H9 (cell line): Measurements from ENCODE around the gene MEN1. TPM values are rescaled to one million over a fixed set of nuclear protein-coding genes. Genes with fewer than 3 reads are reported as not detected.

Source experiments
- DNase-seq: peaks from one replicate; pipeline ENCODE4 v3.0.0-alpha.2; 2017
- H2AFZ ChIP-seq: one replicate; pipeline ENCODE4 v1.6.1; 2013; ENCODE audit warnings: mild to moderate bottlenecking, low read length, control low read depth, moderate library complexity
- H2AK5ac ChIP-seq: 2 replicates; pipeline ENCODE4 v1.6.1; 2013; ENCODE audit warnings: low read length, control low read depth, mixed read lengths; ENCODE audit not compliant: insufficient read length
- H2BK120ac ChIP-seq: one replicate; pipeline ENCODE4 v1.6.1; 2013; ENCODE audit warnings: low read depth, mild to moderate bottlenecking, low read length, control low read depth, inconsistent platforms; ENCODE audit not compliant: poor library complexity, severe bottlenecking
- H2BK12ac ChIP-seq: 2 replicates; pipeline ENCODE4 v1.6.1; 2013; ENCODE audit warnings: low read length, control low read depth, mixed read lengths, low read depth; ENCODE audit not compliant: insufficient read length
- H2BK15ac ChIP-seq: 2 replicates; pipeline ENCODE4 v1.6.1; 2013; ENCODE audit warnings: low read depth, low read length, control low read depth
- H2BK20ac ChIP-seq: one replicate; pipeline ENCODE4 v1.6.1; 2013; ENCODE audit warnings: low read depth, mild to moderate bottlenecking, low read length, control low read depth, inconsistent platforms; ENCODE audit not compliant: poor library complexity, severe bottlenecking
- H2BK5ac ChIP-seq: 2 replicates; pipeline ENCODE4 v1.6.1; 2013; ENCODE audit warnings: low read length, control low read depth, mixed read lengths; ENCODE audit not compliant: insufficient read length
- H3K14ac ChIP-seq: 2 replicates; pipeline ENCODE4 v1.6.1; 2013; ENCODE audit warnings: low read length, control low read depth; ENCODE audit not compliant: insufficient read depth
- H3K18ac ChIP-seq: 2 replicates; pipeline ENCODE4 v1.6.1; 2013; ENCODE audit warnings: low read depth, mild to moderate bottlenecking, mixed read lengths, low read length, control low read depth; ENCODE audit not compliant: insufficient read length
- H3K23ac ChIP-seq: 2 replicates; pipeline ENCODE4 v1.6.1; 2013; ENCODE audit warnings: low read length, control low read depth, mixed read lengths, low read depth; ENCODE audit not compliant: insufficient read length
- H3K23me2 ChIP-seq: 2 replicates; pipeline ENCODE4 v1.6.1; 2013; ENCODE audit warnings: low read depth, mild to moderate bottlenecking, mixed read lengths, low read length, control low read depth; ENCODE audit not compliant: insufficient read length, poor library complexity, severe bottlenecking
- H3K27ac ChIP-seq: 2 replicates; pipeline ENCODE4 v1.5.1; 2013; ENCODE audit warnings: low read length, control low read depth, mixed read lengths, low read depth; ENCODE audit not compliant: insufficient read length
- H3K27me3 ChIP-seq: 2 replicates; pipeline ENCODE4 v1.6.1; 2013; ENCODE audit warnings: low read length, control low read depth, inconsistent platforms; ENCODE audit not compliant: insufficient read depth
- H3K4ac ChIP-seq: 2 replicates; pipeline ENCODE4 v1.6.1; 2013; ENCODE audit warnings: low read depth, mild to moderate bottlenecking, control low read depth, inconsistent platforms, low read length, moderate library complexity
- H3K4me1 ChIP-seq: 2 replicates; pipeline ENCODE4 v1.6.1; 2013; ENCODE audit warnings: low read length, control low read depth, inconsistent platforms; ENCODE audit not compliant: insufficient read depth
- H3K4me2 ChIP-seq: 2 replicates; pipeline ENCODE4 v1.6.1; 2013; ENCODE audit warnings: low read length, control low read depth, mixed read lengths; ENCODE audit not compliant: insufficient read length, insufficient read depth
- H3K56ac ChIP-seq: 2 replicates; pipeline ENCODE4 v1.6.1; 2013; ENCODE audit warnings: low read depth, mild to moderate bottlenecking, mixed read lengths, low read length, control low read depth; ENCODE audit not compliant: insufficient read length
- H3K79me1 ChIP-seq: 2 replicates; pipeline ENCODE4 v1.6.1; 2013; ENCODE audit warnings: low read depth, mild to moderate bottlenecking, moderate library complexity, low read length, control low read depth, inconsistent platforms; ENCODE audit not compliant: insufficient read depth, poor library complexity, severe bottlenecking
- H3K79me2 ChIP-seq: 2 replicates; pipeline ENCODE4 v1.6.1; 2013; ENCODE audit warnings: low read length, control low read depth, inconsistent platforms; ENCODE audit not compliant: insufficient read depth
- H3K9ac ChIP-seq: 2 replicates; pipeline ENCODE4 v1.6.1; 2013; ENCODE audit warnings: low read length, control low read depth, mixed read lengths; ENCODE audit not compliant: insufficient read length; ENCODE audit errors: extremely low read depth
- H3K9me3 ChIP-seq: one replicate; pipeline ENCODE4 v1.6.1; 2013; ENCODE audit warnings: low read depth, low read length, inconsistent platforms; ENCODE audit not compliant: control insufficient read depth
- H3T11ph ChIP-seq: one replicate; pipeline ENCODE4 v1.6.1; 2013; ENCODE audit warnings: mild to moderate bottlenecking, low read length, control low read depth, inconsistent platforms
- H4K20me1 ChIP-seq: one replicate; pipeline ENCODE4 v1.6.1; 2013; ENCODE audit not compliant: control insufficient read depth, insufficient read length, insufficient read depth
- H4K5ac ChIP-seq: 2 replicates; pipeline ENCODE4 v1.6.1; 2013; ENCODE audit warnings: low read depth, mild to moderate bottlenecking, mixed read lengths, low read length, control low read depth; ENCODE audit not compliant: insufficient read length
- H4K8ac ChIP-seq: replicated peaks from 2 replicates; pipeline ENCODE4 v1.6.1; 2013; ENCODE audit warnings: low read length, control low read depth, mixed read lengths, low read depth; ENCODE audit not compliant: insufficient read length
- H4K91ac ChIP-seq: 2 replicates; pipeline ENCODE4 v1.6.1; 2013; ENCODE audit warnings: low read depth, mild to moderate bottlenecking, moderate library complexity, mixed read lengths, low read length, control low read depth; ENCODE audit not compliant: insufficient read length
- H3K27ac Mint-ChIP-seq, 3 experiments: 2 replicates in 2 of 3; 3 replicates in 1 of 3; pipeline ENCODE4 v1.8.0; 2020 to 2021; ENCODE audit warnings: mixed read lengths in 3 of 3, mild to moderate bottlenecking in 1 of 3, moderate library complexity in 1 of 3
- H3K27me3 Mint-ChIP-seq: 2 replicates; pipeline ENCODE4 v1.8.0; 2021; ENCODE audit warnings: low read depth, mild to moderate bottlenecking, moderate library complexity, mixed read lengths
- H3K36me3 Mint-ChIP-seq, 3 experiments: 2 replicates in 2 of 3; 3 replicates in 1 of 3; pipeline ENCODE4 v1.8.0; 2020 to 2021; ENCODE audit warnings: low read depth in 3 of 3, mixed read lengths in 3 of 3; ENCODE audit not compliant: insufficient read depth in 1 of 3
- H3K4me1 Mint-ChIP-seq, 2 experiments: 2 replicates each; pipeline ENCODE4 v1.8.0; 2020; ENCODE audit warnings: mixed read lengths in 2 of 2
- H3K4me3 Mint-ChIP-seq, 2 experiments: 2 replicates in 1 of 2; 3 replicates in 1 of 2; pipeline ENCODE4 v1.8.0; 2020 to 2021; ENCODE audit warnings: mild to moderate bottlenecking in 2 of 2, mixed read lengths in 2 of 2, moderate library complexity in 1 of 2
- H3K9me3 Mint-ChIP-seq, 2 experiments: 2 replicates in 1 of 2; 3 replicates in 1 of 2; pipeline ENCODE4 v1.8.0; 2020; ENCODE audit warnings: mild to moderate bottlenecking in 2 of 2, mixed read lengths in 2 of 2, moderate library complexity in 1 of 2
- whole genome bisulfite sequencing: extraction: QIAGEN DNeasy Blood & Tissue Kit; methylation state at CpG from one replicate; pipeline ENCODE4 v1.1.7; 2013; ENCODE audit warnings: missing lambda C conversion rate, low lambda C conversion rate, mixed read lengths; ENCODE audit not compliant: insufficient read length; ENCODE audit errors: extremely low coverage; 5-methylcytosine and 5-hydroxymethylcytosine counted together
- total RNA-seq: library from RNA; stranded (reverse); gene quantifications from 2 replicates; pipeline ENCODE4 v1.2.1, GENCODE V29; 2021
- TF ChIP-seq, protein P1 (sequence below): fragments of 200-600 bp; sonication (generic); conservative IDR thresholded peaks from 3 replicates; pipeline ENCODE4 v1.8.0; 2021; ENCODE audit warnings: antibody characterized with exemption, mild to moderate bottlenecking

Gene MEN1
- total RNA-seq, 1 experiment from 2014 or later = 49.9 TPM

DNA sequence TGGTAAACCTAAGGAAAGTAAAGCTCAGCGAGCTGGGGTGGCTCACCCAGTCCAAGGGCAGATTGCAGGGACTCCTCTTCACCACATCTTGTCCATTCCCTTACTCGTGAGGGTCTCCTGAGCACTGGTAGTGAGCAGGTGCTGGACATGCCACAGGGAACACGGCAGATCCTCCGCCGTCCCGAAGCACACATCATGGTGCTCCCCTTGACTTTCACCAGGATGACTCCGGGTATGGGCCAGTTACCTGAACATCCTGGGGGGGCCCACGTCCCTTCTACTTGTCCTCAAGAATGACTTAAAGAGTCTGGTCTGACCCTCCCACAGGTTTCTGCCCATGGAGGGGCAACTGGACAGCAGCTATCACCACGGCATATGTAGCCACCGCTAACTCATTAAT lies 24.0 kb downstream of the MEN1 start:
- no peak overlapping the region for H2AK5ac ChIP-seq
- peaks cover 0 to 6% (median 2%) of the 10 kb centered on the region in 3 experiments; a peak in 2 of 7 replicates for H3K36me3 Mint-ChIP-seq
- H2BK5ac ChIP-seq = no peak overlapping the region
- no peak overlapping the region for H3K9ac ChIP-seq
- H3K23me2 ChIP-seq = no peaks in the 10 kb centered on the region
- H3T11ph ChIP-seq = no peak overlapping the region
- H4K8ac ChIP-seq = no peak overlapping the region
- H2BK15ac ChIP-seq = no peak overlapping the region
- H3K79me2 ChIP-seq = no peaks in the 10 kb centered on the region
- H3K4me3 Mint-ChIP-seq = no peak overlapping the region
- no peak overlapping the region for H3K18ac ChIP-seq
- no peak overlapping the region for H3K23ac ChIP-seq
- no peak for DNase-seq
- no peak overlapping the region for H3K14ac ChIP-seq
- H3K9me3 ChIP-seq = no peaks in the 10 kb centered on the region
- no peak overlapping the region for H2AFZ ChIP-seq
- peak overlapping the region in 1 of 3 experiments; percentile 51; a peak in 1 of 7 replicates for H3K27ac Mint-ChIP-seq
- no peak overlapping the region for H2BK120ac ChIP-seq
- no peak overlapping the region for H4K5ac ChIP-seq
- no peaks in the 10 kb centered on the region for H3K9me3 Mint-ChIP-seq
- H2BK12ac ChIP-seq = no peak overlapping the region
- peaks cover 4 to 5% of the 10 kb centered on the region in 2 experiments; a peak in 2 of 4 replicates for H3K4me1 Mint-ChIP-seq
- no CpG with 5 or more reads among the region's 10 CpGs for WGBS
- H4K91ac ChIP-seq = no peak overlapping the region
- no peaks in the 10 kb centered on the region for H3K4me1 ChIP-seq
- no peak overlapping the region for H3K56ac ChIP-seq
- no peak overlapping the region for H3K4me2 ChIP-seq
- no peaks in the 10 kb centered on the region for H3K79me1 ChIP-seq
- no peak overlapping the region for H3K27ac ChIP-seq
- H4K20me1 ChIP-seq = no peaks in the 10 kb centered on the region
- H3K27me3 Mint-ChIP-seq = no peaks in the 10 kb centered on the region
- TF ChIP-seq, protein P1, sequence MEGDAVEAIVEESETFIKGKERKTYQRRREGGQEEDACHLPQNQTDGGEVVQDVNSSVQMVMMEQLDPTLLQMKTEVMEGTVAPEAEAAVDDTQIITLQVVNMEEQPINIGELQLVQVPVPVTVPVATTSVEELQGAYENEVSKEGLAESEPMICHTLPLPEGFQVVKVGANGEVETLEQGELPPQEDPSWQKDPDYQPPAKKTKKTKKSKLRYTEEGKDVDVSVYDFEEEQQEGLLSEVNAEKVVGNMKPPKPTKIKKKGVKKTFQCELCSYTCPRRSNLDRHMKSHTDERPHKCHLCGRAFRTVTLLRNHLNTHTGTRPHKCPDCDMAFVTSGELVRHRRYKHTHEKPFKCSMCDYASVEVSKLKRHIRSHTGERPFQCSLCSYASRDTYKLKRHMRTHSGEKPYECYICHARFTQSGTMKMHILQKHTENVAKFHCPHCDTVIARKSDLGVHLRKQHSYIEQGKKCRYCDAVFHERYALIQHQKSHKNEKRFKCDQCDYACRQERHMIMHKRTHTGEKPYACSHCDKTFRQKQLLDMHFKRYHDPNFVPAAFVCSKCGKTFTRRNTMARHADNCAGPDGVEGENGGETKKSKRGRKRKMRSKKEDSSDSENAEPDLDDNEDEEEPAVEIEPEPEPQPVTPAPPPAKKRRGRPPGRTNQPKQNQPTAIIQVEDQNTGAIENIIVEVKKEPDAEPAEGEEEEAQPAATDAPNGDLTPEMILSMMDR = no peak
- no peaks in the 10 kb centered on the region for H3K27me3 ChIP-seq
- no peak overlapping the region for H2BK20ac ChIP-seq
- H3K4ac ChIP-seq = no peak overlapping the region
